NT2/D1 (cell line): ENCODE data around the gene KNOP1.

Experiments
- SUZ12 ChIP-seq: IDR thresholded peaks from 2 replicates; pipeline ENCODE4 v1.6.1; 2011; ENCODE audit not compliant: insufficient read length, insufficient read depth; ENCODE audit errors: extremely low read depth
- YY1 ChIP-seq: IDR thresholded peaks from 2 replicates; pipeline ENCODE4 v1.6.1; 2011; ENCODE audit not compliant: insufficient read length, insufficient read depth

- TF ChIP-seq YY1: no peak
- no peak for TF ChIP-seq SUZ12
Measured at GRCh38 chr16:19713697-19714096, 4.3 kb downstream of the KNOP1 start.
